Measurements from ENCODE around the gene PDE7B.

Gene PDE7B

GRCh38 chr6:136186363-136186762, 334.9 kb downstream of the PDE7B start:
- Histone ChIP-seq H3K27ac (replicated peaks) (no peak overlapping the region), H3K27me3 (ENCODE audit: insufficient read depth, poor library complexity, severe bottlenecking) (peaks cover 5% of the 10 kb centered on the region), H3K4me3 (replicated peaks; ENCODE audit: insufficient read depth, low read length) (no peak overlapping the region)
- DNase-seq (ENCODE audit: low read depth in 1 of 2, low spot score in 1 of 2): no peak
- TF ChIP-seq, protein P1, sequence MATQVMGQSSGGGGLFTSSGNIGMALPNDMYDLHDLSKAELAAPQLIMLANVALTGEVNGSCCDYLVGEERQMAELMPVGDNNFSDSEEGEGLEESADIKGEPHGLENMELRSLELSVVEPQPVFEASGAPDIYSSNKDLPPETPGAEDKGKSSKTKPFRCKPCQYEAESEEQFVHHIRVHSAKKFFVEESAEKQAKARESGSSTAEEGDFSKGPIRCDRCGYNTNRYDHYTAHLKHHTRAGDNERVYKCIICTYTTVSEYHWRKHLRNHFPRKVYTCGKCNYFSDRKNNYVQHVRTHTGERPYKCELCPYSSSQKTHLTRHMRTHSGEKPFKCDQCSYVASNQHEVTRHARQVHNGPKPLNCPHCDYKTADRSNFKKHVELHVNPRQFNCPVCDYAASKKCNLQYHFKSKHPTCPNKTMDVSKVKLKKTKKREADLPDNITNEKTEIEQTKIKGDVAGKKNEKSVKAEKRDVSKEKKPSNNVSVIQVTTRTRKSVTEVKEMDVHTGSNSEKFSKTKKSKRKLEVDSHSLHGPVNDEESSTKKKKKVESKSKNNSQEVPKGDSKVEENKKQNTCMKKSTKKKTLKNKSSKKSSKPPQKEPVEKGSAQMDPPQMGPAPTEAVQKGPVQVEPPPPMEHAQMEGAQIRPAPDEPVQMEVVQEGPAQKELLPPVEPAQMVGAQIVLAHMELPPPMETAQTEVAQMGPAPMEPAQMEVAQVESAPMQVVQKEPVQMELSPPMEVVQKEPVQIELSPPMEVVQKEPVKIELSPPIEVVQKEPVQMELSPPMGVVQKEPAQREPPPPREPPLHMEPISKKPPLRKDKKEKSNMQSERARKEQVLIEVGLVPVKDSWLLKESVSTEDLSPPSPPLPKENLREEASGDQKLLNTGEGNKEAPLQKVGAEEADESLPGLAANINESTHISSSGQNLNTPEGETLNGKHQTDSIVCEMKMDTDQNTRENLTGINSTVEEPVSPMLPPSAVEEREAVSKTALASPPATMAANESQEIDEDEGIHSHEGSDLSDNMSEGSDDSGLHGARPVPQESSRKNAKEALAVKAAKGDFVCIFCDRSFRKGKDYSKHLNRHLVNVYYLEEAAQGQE (IDR thresholded peaks at IDR 0.05; ENCODE audit: insufficient replicate concordance, low read depth): no peak

DNA sequence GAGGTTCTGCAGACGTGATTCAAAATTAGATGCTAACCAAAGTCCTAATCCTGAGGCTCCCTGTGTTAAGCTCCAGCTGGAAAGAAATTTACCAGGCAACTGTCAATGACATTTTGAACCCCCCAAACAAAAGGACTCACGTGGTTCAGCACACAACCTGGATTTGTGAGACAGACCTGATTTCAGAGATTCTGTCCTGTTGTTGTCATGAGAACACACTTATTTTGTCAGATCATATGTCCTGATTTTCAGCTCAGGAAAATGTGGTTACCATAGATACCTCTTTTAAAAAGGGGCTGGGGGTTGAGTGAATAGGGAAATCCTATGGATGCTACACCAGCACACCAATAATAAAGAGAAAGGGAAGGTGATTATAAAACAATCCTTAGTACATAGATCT, 337.0 kb downstream of the PDE7B start:
- Histone ChIP-seq H3K4me3 (replicated peaks; ENCODE audit: insufficient read depth, low read length) (no peak overlapping the region), H3K27ac (replicated peaks) (no peak overlapping the region), H3K27me3 (ENCODE audit: insufficient read depth, poor library complexity, severe bottlenecking) (peaks cover 3% of the 10 kb centered on the region)
- TF ChIP-seq, protein P2, sequence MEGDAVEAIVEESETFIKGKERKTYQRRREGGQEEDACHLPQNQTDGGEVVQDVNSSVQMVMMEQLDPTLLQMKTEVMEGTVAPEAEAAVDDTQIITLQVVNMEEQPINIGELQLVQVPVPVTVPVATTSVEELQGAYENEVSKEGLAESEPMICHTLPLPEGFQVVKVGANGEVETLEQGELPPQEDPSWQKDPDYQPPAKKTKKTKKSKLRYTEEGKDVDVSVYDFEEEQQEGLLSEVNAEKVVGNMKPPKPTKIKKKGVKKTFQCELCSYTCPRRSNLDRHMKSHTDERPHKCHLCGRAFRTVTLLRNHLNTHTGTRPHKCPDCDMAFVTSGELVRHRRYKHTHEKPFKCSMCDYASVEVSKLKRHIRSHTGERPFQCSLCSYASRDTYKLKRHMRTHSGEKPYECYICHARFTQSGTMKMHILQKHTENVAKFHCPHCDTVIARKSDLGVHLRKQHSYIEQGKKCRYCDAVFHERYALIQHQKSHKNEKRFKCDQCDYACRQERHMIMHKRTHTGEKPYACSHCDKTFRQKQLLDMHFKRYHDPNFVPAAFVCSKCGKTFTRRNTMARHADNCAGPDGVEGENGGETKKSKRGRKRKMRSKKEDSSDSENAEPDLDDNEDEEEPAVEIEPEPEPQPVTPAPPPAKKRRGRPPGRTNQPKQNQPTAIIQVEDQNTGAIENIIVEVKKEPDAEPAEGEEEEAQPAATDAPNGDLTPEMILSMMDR (IDR thresholded peaks at IDR 0.05; ENCODE audit: insufficient read depth, low read length): no peak
- TF ChIP-seq SPI1 (IDR thresholded peaks at IDR 0.05; ENCODE audit: borderline replicate concordance, low read depth): no peak
- TF ChIP-seq, protein P1 (IDR thresholded peaks at IDR 0.05; ENCODE audit: insufficient replicate concordance, low read depth): no peak
- TF ChIP-seq POLR2AphosphoS5 (IDR thresholded peaks at IDR 0.05; ENCODE audit: low read depth): no peak
- no peak for TF ChIP-seq GABPA (IDR thresholded peaks at IDR 0.05; ENCODE audit: low read depth)
- no peak for DNase-seq (ENCODE audit: low read depth in 1 of 2, low spot score in 1 of 2)

- TF ChIP-seq POLR2AphosphoS5 (IDR thresholded peaks at IDR 0.05; ENCODE audit: low read depth): no peak
- no peak overlapping the region for H3K27ac ChIP-seq (replicated peaks)
- peaks cover 3% of the 10 kb centered on the region for H3K27me3 ChIP-seq (ENCODE audit: insufficient read depth, poor library complexity, severe bottlenecking)
- no peak for DNase-seq (ENCODE audit: low read depth in 1 of 2, low spot score in 1 of 2)
- H3K4me3 ChIP-seq (replicated peaks; ENCODE audit: insufficient read depth, low read length): no peak overlapping the region
These were observed 337.6 kb downstream of the PDE7B start for GRCh38 chr6:136189104-136189503.

DNA sequence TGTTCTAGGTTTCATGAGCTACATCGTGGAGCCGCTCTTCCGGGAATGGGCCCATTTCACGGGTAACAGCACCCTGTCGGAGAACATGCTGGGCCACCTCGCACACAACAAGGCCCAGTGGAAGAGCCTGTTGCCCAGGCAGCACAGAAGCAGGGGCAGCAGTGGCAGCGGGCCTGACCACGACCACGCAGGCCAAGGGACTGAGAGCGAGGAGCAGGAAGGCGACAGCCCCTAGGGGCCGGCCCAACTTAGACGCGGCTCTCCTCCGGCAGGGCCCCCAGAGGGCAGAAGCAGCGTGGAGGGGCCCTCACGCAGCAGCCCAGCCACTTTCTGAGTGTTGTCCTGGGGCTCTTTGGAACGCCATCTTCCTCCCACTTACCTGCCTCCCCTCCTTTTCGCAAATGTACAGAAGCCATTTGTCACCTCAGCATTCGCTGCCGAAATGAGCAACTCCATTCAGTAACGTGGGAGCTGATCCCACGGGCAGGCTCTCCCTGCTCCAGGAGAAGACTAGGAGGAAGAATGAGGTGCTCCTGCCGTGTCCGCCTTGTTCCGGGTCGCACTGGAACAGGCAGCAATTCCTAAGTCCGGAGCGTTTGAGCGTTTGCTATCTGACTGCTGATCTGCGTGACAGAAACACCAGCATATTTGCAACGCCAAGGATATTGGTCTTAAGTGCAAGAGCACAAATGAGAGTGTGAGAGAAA, 340.3 kb downstream of the PDE7B start:
- TF ChIP-seq POLR2AphosphoS5 (IDR thresholded peaks at IDR 0.05; ENCODE audit: low read depth) (no peak), GABPA (IDR thresholded peaks at IDR 0.05; ENCODE audit: low read depth) (no peak), SPI1 (IDR thresholded peaks at IDR 0.05; ENCODE audit: borderline replicate concordance, low read depth) (no peak)
- TF ChIP-seq, protein P1 (IDR thresholded peaks at IDR 0.05; ENCODE audit: insufficient replicate concordance, low read depth): no peak
- TF ChIP-seq, protein P2 (IDR thresholded peaks at IDR 0.05; ENCODE audit: insufficient read depth, low read length): no peak
- no peak overlapping the region for H3K27ac ChIP-seq (replicated peaks)
- no peak for DNase-seq (ENCODE audit: low read depth in 1 of 2, low spot score in 1 of 2)
- H3K4me3 ChIP-seq (replicated peaks; ENCODE audit: insufficient read depth, low read length): no peak overlapping the region
- peaks cover 3% of the 10 kb centered on the region for H3K27me3 ChIP-seq (ENCODE audit: insufficient read depth, poor library complexity, severe bottlenecking)
